Measurements from ENCODE around the gene GORASP1.

Gene GORASP1

GRCh38 chr3:39102504-39103323 is 4.7 kb downstream of the GORASP1 start:
- no peak for DNase-seq (ENCODE audit: low read depth)

GRCh38 chr3:39101022-39101689 is 6.3 kb downstream of the GORASP1 start:
- no peak for DNase-seq (ENCODE audit: low read depth)

- no peak for DNase-seq (ENCODE audit: low read depth)
Measured at GRCh38 chr3:39100500-39100886, 6.9 kb downstream of the GORASP1 start.

GRCh38 chr3:39099738-39100499 is 7.5 kb downstream of the GORASP1 start:
- no peak for DNase-seq (ENCODE audit: low read depth)

GRCh38 chr3:39099242-39099641 is 8.2 kb downstream of the GORASP1 start:
- no peak for DNase-seq (ENCODE audit: low read depth)

GRCh38 chr3:39098473-39099000 is 8.9 kb downstream of the GORASP1 start:
- DNase-seq (ENCODE audit: low read depth) = no peak

GRCh38 chr3:39097716-39098472 is 9.5 kb downstream of the GORASP1 start:
- DNase-seq (ENCODE audit: low read depth) = no peak

GRCh38 chr3:39096775-39097174 is 10.7 kb downstream of the GORASP1 start:
- no peak for DNase-seq (ENCODE audit: low read depth)

- DNase-seq (ENCODE audit: low read depth) = no peak
Measured at GRCh38 chr3:39095778-39096177, 11.6 kb downstream of the GORASP1 start.

GRCh38 chr3:39094851-39095677 is 12.4 kb downstream of the GORASP1 start:
- DNase-seq (ENCODE audit: low read depth) = no peak

GRCh38 chr3:39090922-39091321 is 16.5 kb downstream of the GORASP1 start:
- no peak for DNase-seq (ENCODE audit: low read depth)

GRCh38 chr3:39088889-39089288 is 18.5 kb downstream of the GORASP1 start:
- no peak for DNase-seq (ENCODE audit: low read depth)

- DNase-seq (ENCODE audit: low read depth) = no peak
Measured at GRCh38 chr3:39088456-39088855, 19.0 kb downstream of the GORASP1 start.

GRCh38 chr3:39086144-39086543 is 21.3 kb downstream of the GORASP1 start:
- no peak for DNase-seq (ENCODE audit: low read depth)

- no peak for DNase-seq (ENCODE audit: low read depth)
Measured at GRCh38 chr3:39082666-39083313, 24.6 kb downstream of the GORASP1 start.

- no peak for DNase-seq (ENCODE audit: low read depth)
Measured at GRCh38 chr3:39080026-39080425, 27.4 kb downstream of the GORASP1 start.

GRCh38 chr3:39079530-39079929 is 27.9 kb downstream of the GORASP1 start:
- no peak for DNase-seq (ENCODE audit: low read depth)

- DNase-seq (ENCODE audit: low read depth) = no peak
Measured at GRCh38 chr3:39075910-39076309, 31.5 kb downstream of the GORASP1 start.

GRCh38 chr3:39068556-39068955 is 38.9 kb downstream of the GORASP1 start:
- no peak for DNase-seq (ENCODE audit: low read depth)

- DNase-seq (ENCODE audit: low read depth) = no peak
Measured at GRCh38 chr3:39067286-39067685, 40.1 kb downstream of the GORASP1 start.

All from activated T-helper 9 cell treated with anti-CD3 and anti-CD28 coated beads, Interleukin-2, amount 50 U/mL, for 16 hours (primary cell).